GM23248 (cell line): Measurements from ENCODE around the gene GALNT18.

Source experiments
- EZH2 ChIP-seq: fragments of 200-600 bp; sonication (generic); IDR thresholded peaks from 2 replicates; pipeline ENCODE4 v1.6.1; 2018; ENCODE audit warnings: antibody characterized with exemption, mild to moderate bottlenecking; ENCODE audit not compliant: insufficient read depth, poor library complexity, severe bottlenecking
- EZH2phosphoT487 ChIP-seq: fragments of 200-600 bp; sonication (generic); IDR thresholded peaks from 2 replicates; pipeline ENCODE4 v1.6.1; 2018; ENCODE audit warnings: antibody characterized with exemption, moderate library complexity, mild to moderate bottlenecking, low read depth; ENCODE audit not compliant: insufficient read depth

DNA sequence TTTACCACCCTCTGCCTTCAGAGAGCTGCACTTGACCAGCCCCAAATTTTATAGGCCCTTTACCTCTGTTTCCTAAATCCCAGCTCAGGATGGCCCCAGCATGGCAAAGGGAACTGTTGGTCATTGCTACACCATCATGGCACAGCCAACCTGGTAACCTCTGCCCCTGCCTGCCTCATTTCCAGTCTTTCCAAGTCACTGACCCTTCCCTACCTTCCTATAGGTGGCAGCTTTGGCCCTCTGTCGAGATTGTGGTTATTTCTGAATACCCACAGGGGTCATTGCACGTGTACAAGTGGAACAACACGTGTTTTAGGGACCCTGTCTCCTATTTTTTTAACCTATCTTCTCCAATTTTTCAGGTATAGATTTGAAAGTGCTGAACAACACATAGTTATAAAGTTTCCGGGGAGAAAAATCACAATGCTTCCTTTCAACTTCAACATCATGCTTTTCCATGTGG, 2.8 kb downstream of the GALNT18 start:
- no peak for TF ChIP-seq EZH2
- no peak for TF ChIP-seq EZH2phosphoT487
